IPS-15b (cell line): ENCODE results near the gene GNG12.

Experiments used
- H3K27me3 ChIP-seq: one replicate; pipeline ENCODE4 v1.6.1; 2013; ENCODE audit warnings: low read length; ENCODE audit not compliant: control insufficient read depth, insufficient read depth
- H3K36me3 ChIP-seq: one replicate; pipeline ENCODE4 v1.6.1; 2013; ENCODE audit warnings: low read length; ENCODE audit not compliant: control insufficient read depth, insufficient read depth
- H3K4me1 ChIP-seq: one replicate; pipeline ENCODE4 v1.6.1; 2013; ENCODE audit warnings: mild to moderate bottlenecking, low read length; ENCODE audit not compliant: control insufficient read depth, insufficient read depth
- H3K4me3 ChIP-seq: one replicate; pipeline ENCODE4 v1.5.1; 2013; ENCODE audit warnings: low read depth, low read length
- H3K9ac ChIP-seq: one replicate; pipeline ENCODE4 v1.6.1; 2013; ENCODE audit warnings: low read depth, mild to moderate bottlenecking, low read length
- H3K9me3 ChIP-seq: one replicate; pipeline ENCODE4 v1.6.1; 2013; ENCODE audit warnings: mild to moderate bottlenecking, low read length; ENCODE audit not compliant: control insufficient read depth, insufficient read depth

Gene GNG12

DNA sequence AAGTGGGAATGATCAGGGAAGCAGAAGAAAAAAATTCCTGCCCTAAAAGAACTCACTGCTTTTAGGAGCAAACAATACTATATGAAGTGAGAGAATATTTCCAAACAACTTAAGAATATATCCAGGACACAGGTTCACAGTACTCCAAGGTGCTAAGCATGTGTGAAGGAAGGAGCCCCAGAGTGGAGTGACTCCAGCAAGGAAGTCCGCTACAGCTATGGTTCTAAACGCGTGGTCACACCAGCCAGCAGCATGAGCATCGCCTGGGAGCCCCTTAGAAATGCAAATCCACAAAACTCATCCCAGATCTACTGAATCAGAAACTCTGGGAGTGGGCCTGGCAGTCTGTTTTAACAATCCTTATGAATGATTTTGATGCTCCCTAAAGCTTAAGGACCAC, 112.2 kb downstream of the GNG12 start:
- Histone ChIP-seq H3K4me3 (no peak overlapping the region), H3K9me3 (no peaks in the 10 kb centered on the region), H3K36me3 (no peaks in the 10 kb centered on the region), H3K4me1 (peaks cover 7% of the 10 kb centered on the region), H3K27me3 (no peaks in the 10 kb centered on the region), H3K9ac (no peak overlapping the region)

DNA sequence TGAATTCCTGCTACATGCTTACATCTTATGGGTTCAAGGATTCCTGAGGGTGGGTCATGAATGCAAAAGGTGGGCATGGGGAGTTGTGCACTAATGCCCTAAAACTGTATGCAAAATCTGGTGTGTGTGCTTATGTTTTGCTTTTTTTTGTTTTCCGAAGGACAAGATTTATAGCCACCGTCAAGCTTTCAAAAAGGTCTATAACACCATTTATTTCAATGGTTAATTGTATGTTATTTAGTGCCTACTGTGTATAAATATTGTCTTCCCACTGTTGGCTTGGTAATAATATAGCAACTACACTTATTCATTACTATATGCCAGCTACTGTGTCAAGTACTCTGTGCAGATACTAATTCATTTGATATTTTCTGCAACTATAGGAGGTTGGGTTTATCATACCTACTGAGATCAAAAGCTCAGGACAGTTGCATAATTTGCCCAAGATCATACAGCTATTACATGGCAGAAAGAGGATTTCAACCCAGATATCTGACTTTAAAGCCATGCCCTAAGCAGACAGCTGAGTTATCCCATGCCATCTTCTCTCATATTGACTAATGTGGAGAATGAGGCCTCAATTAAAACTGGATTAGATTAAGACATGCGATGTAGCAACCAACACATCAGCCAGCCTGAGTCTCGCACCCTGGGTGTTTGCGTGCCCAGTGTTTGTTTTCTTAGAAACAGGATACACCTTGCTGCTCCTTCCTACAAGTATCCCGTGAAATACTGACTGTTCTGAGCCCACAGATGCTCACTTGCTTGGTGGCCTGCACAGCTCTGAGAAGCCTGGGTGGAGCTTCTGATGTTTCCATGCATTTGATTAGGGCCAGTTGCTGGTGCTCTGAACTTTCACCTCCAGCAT, 113.7 kb downstream of the GNG12 start:
- Histone ChIP-seq H3K36me3 (no peaks in the 10 kb centered on the region), H3K27me3 (no peaks in the 10 kb centered on the region), H3K9me3 (no peaks in the 10 kb centered on the region), H3K4me1 (peaks cover 7% of the 10 kb centered on the region), H3K4me3 (no peak overlapping the region), H3K9ac (no peak overlapping the region)

DNA sequence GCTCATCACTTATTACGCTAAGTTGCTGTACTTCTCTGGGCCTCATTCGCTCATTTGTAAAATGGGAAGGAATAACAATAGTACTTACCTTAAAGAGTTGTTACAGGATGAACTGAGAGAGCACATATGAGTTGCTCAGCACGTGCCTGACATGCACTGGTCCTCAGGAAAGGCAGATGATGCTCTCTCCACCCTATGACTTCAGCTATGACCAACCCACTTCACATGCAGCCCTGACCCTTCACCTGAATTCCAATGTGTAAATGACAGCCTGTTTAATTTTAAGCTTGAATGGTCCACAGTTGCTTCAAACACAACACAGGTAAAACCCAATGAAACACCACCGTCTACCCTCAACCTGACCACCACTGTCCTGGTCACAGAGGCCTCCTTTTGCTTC, 115.4 kb downstream of the GNG12 start:
- Histone ChIP-seq H3K9ac (no peak overlapping the region), H3K27me3 (no peaks in the 10 kb centered on the region), H3K4me1 (peaks cover 7% of the 10 kb centered on the region), H3K4me3 (no peak overlapping the region), H3K36me3 (no peaks in the 10 kb centered on the region), H3K9me3 (no peaks in the 10 kb centered on the region)

DNA sequence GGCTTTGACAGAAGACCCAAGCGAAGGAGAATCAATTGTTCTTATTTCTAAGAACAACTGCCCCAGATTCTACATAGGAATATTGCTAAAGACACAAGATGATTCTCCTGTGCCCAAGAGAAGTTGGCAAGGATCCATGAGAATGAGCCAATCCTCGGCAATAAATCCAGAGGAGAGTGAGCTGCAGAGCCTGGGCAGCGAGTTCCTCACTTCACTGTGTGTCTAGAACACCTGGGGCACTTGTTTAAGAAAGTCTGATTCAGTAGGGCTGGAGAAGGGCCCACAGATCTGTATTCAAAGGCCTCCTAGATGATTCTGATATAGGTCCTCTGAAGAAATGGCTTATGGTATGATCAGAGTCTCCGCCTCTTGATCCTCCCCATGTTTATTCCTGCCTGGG, 116.5 kb downstream of the GNG12 start:
- Histone ChIP-seq H3K4me3 (no peak overlapping the region), H3K9ac (no peak overlapping the region), H3K27me3 (no peaks in the 10 kb centered on the region), H3K4me1 (peaks cover 7% of the 10 kb centered on the region), H3K36me3 (no peaks in the 10 kb centered on the region), H3K9me3 (no peaks in the 10 kb centered on the region)

DNA sequence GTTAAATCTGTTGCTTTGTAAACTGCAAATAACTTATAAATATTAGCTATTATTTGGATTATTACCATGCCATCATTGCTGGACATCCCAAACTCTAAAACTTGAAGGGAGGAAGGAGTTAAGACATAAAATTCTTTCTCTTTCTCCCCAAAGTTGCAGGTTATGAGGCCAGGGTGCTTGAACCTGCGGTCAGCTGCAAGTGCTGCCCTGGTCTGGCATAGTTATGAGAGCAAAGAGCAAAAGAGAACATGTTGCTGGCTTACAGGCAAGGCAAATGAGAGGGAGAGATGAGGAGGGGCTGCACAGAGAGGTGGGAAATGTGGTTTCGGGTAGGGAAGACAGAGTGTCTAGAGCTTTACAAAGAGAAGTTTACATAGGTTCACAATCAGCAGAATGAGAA, 117.4 kb downstream of the GNG12 start:
- no peak overlapping the region for H3K4me3 ChIP-seq
- H3K9ac ChIP-seq = no peak overlapping the region
- no peaks in the 10 kb centered on the region for H3K27me3 ChIP-seq
- no peaks in the 10 kb centered on the region for H3K36me3 ChIP-seq
- no peaks in the 10 kb centered on the region for H3K9me3 ChIP-seq
- H3K4me1 ChIP-seq = no peaks in the 10 kb centered on the region

DNA sequence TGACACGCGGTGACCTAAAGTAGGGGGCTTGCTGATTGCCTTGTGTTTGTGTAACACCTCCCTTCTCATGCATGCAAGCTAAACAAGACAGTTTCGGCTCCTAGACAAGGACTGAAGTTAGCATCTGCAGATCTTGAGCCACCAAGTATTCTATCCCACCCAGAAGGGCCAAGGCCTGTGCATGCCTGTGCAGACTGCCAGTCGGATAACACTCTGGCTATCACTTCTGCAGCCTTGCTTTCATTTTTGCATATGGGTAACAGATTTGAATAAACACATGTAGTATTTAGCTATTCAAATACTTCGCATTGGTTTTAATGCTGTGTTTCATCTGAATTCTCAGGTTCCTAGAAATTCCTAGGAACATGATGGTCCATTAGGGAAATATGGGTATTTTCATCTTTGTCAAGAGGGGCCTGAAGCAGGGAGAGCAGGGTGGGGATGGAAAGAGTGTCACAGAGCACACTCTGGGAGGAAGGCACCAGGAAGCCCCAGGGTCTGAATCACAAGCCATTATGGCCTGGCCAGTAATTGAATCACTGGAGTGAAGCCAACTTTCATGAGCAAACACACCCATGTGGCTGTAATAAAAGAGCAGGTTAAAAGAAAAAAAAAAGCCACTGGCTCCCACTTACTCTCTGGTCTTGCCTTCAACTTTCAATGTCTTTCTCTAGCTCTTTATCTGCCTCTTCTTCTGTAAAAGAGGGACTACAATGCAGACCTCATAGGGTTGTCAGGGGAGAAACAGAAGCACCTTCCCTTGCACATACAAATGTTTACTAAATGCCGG, 120.0 kb downstream of the GNG12 start:
- Histone ChIP-seq H3K27me3 (no peaks in the 10 kb centered on the region), H3K36me3 (no peaks in the 10 kb centered on the region), H3K4me3 (no peak overlapping the region), H3K9ac (no peak overlapping the region), H3K4me1 (no peaks in the 10 kb centered on the region), H3K9me3 (no peaks in the 10 kb centered on the region)

DNA sequence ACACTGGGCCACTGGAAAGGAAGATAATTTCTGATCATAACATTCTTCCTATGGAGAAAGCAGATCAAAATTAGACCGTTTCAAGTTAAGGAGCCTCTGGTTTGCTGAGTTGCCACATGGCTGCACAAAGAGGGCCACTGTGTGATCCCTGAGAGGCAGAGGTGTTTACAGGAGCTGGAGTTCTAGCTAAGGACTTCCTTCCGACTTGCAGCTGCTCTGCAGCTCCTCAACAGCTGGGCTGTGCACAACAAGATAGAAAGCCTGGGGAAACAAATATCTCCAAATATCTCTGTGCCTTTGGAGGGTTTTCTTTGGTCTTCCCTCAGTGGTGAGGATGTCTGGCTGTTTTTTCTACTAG, 121.4 kb downstream of the GNG12 start:
- no peaks in the 10 kb centered on the region for H3K4me1 ChIP-seq
- no peak overlapping the region for H3K4me3 ChIP-seq
- H3K9me3 ChIP-seq = no peaks in the 10 kb centered on the region
- no peaks in the 10 kb centered on the region for H3K27me3 ChIP-seq
- H3K9ac ChIP-seq = no peak overlapping the region
- H3K36me3 ChIP-seq = no peaks in the 10 kb centered on the region

DNA sequence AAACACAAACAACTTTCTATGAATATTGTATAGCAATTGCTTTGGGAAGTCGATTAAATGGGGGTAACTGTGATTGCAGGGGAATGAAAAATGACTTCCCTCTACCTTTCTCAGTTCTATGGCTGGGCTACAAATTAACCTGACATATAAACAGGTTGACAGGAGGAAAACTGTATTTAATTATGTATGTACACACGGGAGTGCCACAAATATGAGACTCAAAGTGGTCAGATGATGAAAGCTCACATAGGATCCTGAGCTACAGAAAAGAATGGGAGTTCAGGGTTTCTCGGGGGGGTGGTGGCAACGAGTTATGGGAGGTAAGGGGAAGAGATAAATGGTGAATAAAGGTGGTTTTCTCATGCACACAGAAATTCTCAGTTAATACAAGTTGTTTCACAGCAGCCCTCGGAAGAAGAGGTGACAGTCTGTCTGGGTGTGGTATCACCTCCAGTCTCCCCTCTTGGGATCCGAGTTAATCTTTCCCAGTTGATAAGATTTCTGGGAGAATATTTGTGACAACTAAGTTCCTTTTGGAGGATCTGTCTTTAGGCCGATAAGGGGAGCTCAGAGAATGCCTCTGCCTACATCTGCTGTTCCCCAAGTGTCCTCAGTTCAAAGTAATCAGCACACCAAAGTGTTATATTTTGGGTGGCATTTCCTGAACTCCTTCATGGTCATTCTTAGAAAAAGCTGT, 122.0 kb downstream of the GNG12 start:
- H3K4me1 ChIP-seq = no peaks in the 10 kb centered on the region
- no peaks in the 10 kb centered on the region for H3K27me3 ChIP-seq
- no peak overlapping the region for H3K9ac ChIP-seq
- no peak overlapping the region for H3K4me3 ChIP-seq
- no peaks in the 10 kb centered on the region for H3K36me3 ChIP-seq
- H3K9me3 ChIP-seq = no peaks in the 10 kb centered on the region

DNA sequence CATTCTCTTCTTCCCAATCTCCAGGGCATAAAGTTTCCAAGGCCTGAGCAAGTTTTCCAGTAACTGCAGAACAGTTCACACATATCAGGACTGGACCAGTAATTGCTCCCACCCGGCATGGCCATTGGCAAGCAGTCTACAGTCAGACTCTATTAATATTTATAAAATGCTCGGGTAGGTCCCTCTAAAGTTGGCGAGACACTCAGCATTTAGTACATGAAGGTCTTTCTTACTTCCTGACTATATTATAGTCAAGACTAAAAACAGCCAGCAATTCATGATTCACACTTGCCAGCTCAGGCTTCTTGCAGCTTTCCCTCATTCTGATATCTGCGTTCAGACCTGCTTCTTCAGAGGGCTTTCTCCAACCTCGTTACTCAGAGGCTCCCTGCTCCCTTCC, 122.8 kb downstream of the GNG12 start:
- Histone ChIP-seq H3K9me3 (no peaks in the 10 kb centered on the region), H3K9ac (no peak overlapping the region), H3K4me3 (no peak overlapping the region), H3K36me3 (no peaks in the 10 kb centered on the region), H3K27me3 (no peaks in the 10 kb centered on the region), H3K4me1 (no peaks in the 10 kb centered on the region)

DNA sequence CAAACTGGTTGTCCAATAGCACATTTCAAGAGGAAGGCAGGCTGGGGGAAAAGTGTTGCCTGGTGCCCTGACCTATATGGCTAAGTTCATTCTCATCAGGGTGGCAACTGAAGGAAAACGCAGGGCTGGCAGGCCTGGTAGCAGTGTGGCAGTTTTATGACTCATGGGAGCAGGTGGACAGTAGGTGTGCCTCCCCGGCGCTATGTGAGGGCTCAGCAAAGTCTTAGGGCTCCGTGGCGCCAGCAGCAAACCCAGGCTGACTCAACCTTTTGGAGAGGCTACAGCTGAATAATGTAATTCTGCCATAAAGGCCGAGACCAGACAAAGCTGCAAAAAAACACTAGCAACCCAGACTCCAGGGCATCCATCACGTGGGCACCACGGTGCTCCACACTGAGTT, 124.7 kb downstream of the GNG12 start:
- H3K27me3 ChIP-seq = no peaks in the 10 kb centered on the region
- H3K4me3 ChIP-seq = no peak overlapping the region
- no peaks in the 10 kb centered on the region for H3K9me3 ChIP-seq
- H3K36me3 ChIP-seq = no peaks in the 10 kb centered on the region
- H3K9ac ChIP-seq = no peak overlapping the region
- H3K4me1 ChIP-seq = no peaks in the 10 kb centered on the region

DNA sequence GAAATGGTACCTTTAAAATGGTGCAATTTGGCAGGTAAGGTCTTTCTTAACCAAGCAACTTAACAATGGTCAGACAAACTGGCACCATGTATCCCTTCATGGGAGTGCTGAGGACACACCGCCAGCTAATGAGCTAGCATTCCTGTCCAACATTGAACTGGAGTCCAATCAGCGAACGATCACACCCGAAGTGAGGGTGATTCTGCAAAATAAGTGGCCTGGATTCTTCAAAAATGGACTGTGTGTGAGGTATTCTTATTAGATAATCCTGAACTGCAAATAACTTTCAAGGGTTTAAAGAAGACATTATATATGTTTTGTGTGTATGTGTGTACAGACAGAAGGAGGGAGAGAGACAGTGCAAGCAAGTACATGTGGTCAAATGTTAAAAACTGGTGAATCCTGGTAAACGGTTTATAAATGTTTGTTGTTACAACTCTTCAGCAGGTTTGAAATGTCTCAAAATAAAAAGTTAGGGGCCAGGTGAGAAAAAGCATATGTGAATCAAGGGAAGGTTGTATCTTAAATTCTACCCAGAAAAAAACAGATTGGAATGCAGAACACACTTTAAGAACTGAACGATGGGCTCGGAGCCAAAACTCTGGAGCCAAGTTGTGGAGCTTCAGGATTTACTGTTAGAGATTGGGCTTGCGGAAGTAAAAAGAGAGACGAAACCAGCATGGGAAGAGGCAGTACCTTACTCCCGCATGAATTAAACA, 127.4 kb downstream of the GNG12 start:
- Histone ChIP-seq H3K4me3 (no peak overlapping the region), H3K27me3 (no peaks in the 10 kb centered on the region), H3K36me3 (no peaks in the 10 kb centered on the region), H3K9me3 (no peaks in the 10 kb centered on the region), H3K9ac (no peak overlapping the region), H3K4me1 (peaks cover 3% of the 10 kb centered on the region)
